GM23338 (cell line): ENCODE results near the gene LTB4R. TPM values are rescaled to one million over a fixed set of nuclear protein-coding genes. Genes with fewer than 3 reads are reported as not detected.

Source experiments
- ATAC-seq: fragments of 200-7000 bp; cut with Tn5 transposase; 3 replicates; pipeline ENCODE4 v1.9.1; 2020
- DNase-seq: peaks from one replicate; pipeline ENCODE4 v3.0.0-alpha.2; 2015; ENCODE audit warnings: low spot score
- H2AFZ ChIP-seq: fragments of 200-600 bp; sonication (generic); 2 replicates; pipeline ENCODE4 v1.8.0; 2016; ENCODE audit warnings: antibody characterized with exemption, mild to moderate bottlenecking, moderate library complexity
- H3F3A ChIP-seq: fragments of 200-600 bp; sonication (generic); replicated peaks from 2 replicates; pipeline ENCODE4 v1.8.0; 2017; ENCODE audit warnings: antibody characterized with exemption, mixed run types, low read depth
- H3K27ac ChIP-seq: fragments of 200-600 bp; sonication (generic); 2 replicates; pipeline ENCODE4 v1.6.1; 2016; ENCODE audit warnings: low read depth
- H3K27me3 ChIP-seq: fragments of 200-600 bp; sonication (generic); 2 replicates; pipeline ENCODE4 v1.8.0; 2016; ENCODE audit warnings: mild to moderate bottlenecking, mixed run types, moderate library complexity; ENCODE audit not compliant: insufficient read depth
- H3K36me3 ChIP-seq: fragments of 200-600 bp; sonication (generic); 2 replicates; pipeline ENCODE4 v1.8.0; 2016; ENCODE audit warnings: mild to moderate bottlenecking; ENCODE audit not compliant: insufficient read depth
- H3K4me1 ChIP-seq: fragments of 200-600 bp; sonication (generic); 2 replicates; pipeline ENCODE4 v1.8.0; 2016; ENCODE audit warnings: mild to moderate bottlenecking, moderate library complexity; ENCODE audit not compliant: insufficient read depth
- H3K4me2 ChIP-seq: fragments of 200-600 bp; sonication (generic); 2 replicates; pipeline ENCODE4 v1.7.1; 2017; ENCODE audit warnings: mixed run types
- H3K4me3 ChIP-seq: fragments of 200-600 bp; sonication (generic); 2 replicates; pipeline ENCODE4 v1.6.1; 2016; ENCODE audit warnings: mixed run types
- H3K79me2 ChIP-seq: fragments of 200-600 bp; sonication (generic); replicated peaks from 2 replicates; pipeline ENCODE4 v1.8.0; 2017; ENCODE audit warnings: mild to moderate bottlenecking; ENCODE audit not compliant: insufficient read depth
- H3K9me2 ChIP-seq: fragments of 200-600 bp; sonication (generic); 2 replicates; pipeline ENCODE4 v1.8.0; 2017; ENCODE audit not compliant: insufficient read depth
- H4K20me1 ChIP-seq: fragments of 200-600 bp; sonication (generic); replicated peaks from 2 replicates; pipeline ENCODE4 v1.8.0; 2017; ENCODE audit warnings: mild to moderate bottlenecking; ENCODE audit not compliant: insufficient read depth
- H3K27ac Mint-ChIP-seq: 2 replicates; pipeline ENCODE4 v1.8.0; 2020; ENCODE audit warnings: inconsistent platforms, mild to moderate bottlenecking, moderate library complexity, mixed read lengths
- H3K27me3 Mint-ChIP-seq: 3 replicates; pipeline ENCODE4 v1.8.0; 2022; ENCODE audit warnings: low read depth, mild to moderate bottlenecking, moderate library complexity, mixed read lengths, inconsistent platforms; ENCODE audit not compliant: insufficient read depth, poor library complexity
- H3K36me3 Mint-ChIP-seq: 3 replicates; pipeline ENCODE4 v1.8.0; 2021; ENCODE audit warnings: low read depth, mild to moderate bottlenecking, inconsistent platforms, moderate library complexity, mixed read lengths
- H3K4me1 Mint-ChIP-seq: 3 replicates; pipeline ENCODE4 v1.8.0; 2020; ENCODE audit warnings: mild to moderate bottlenecking, inconsistent platforms, mixed read lengths
- H3K4me3 Mint-ChIP-seq: 3 replicates; pipeline ENCODE4 v1.8.0; 2021; ENCODE audit warnings: moderate library complexity, mild to moderate bottlenecking, inconsistent platforms, mixed read lengths
- H3K9me3 Mint-ChIP-seq: 3 replicates; pipeline ENCODE4 v1.8.0; 2020; ENCODE audit warnings: moderate library complexity, mild to moderate bottlenecking, inconsistent platforms, mixed read lengths
- CREB1 ChIP-seq: fragments of 250-450 bp; sonication (Bioruptor Pico); IDR thresholded peaks from 2 replicates; pipeline ENCODE4 v1.5.0; 2020; ENCODE audit warnings: low read depth, mild to moderate bottlenecking, moderate library complexity
- CTCF ChIP-seq, 2 experiments: fragments of 200-600 bp in 1 of 2; sonication (generic) in 1 of 2; conservative IDR thresholded peaks; 2 replicates each; pipeline versions ENCODE4 v1.5.1 to v1.6.1; 2016 to 2017; ENCODE audit warnings: antibody characterized with exemption in 2 of 2, low read depth in 2 of 2, mild to moderate bottlenecking in 2 of 2, moderate library complexity in 1 of 2
- EZH2 ChIP-seq: fragments of 200-600 bp; sonication (generic); IDR thresholded peaks from one replicate; pipeline ENCODE4 v1.8.0; 2017; ENCODE audit warnings: antibody characterized with exemption, mild to moderate bottlenecking, low read depth; ENCODE audit not compliant: unreplicated experiment
- JUNB ChIP-seq: IDR thresholded peaks from one replicate; pipeline ENCODE4 v1.6.1; 2016; ENCODE audit warnings: antibody characterized with exemption; ENCODE audit not compliant: unreplicated experiment
- NANOG ChIP-seq: IDR thresholded peaks from 2 replicates; pipeline ENCODE4 v1.6.1; 2016; ENCODE audit warnings: antibody characterized with exemption, borderline replicate concordance
- POLR2AphosphoS5 ChIP-seq: IDR thresholded peaks from 2 replicates; pipeline ENCODE4 v1.6.1; 2016; ENCODE audit warnings: antibody characterized with exemption, low read depth
- STAT1 ChIP-seq: IDR thresholded peaks from one replicate; pipeline ENCODE4 v1.6.1; 2016; ENCODE audit warnings: antibody characterized with exemption; ENCODE audit not compliant: unreplicated experiment
- ZNF114 ChIP-seq: fragments of 250-450 bp; sonication (Bioruptor Pico); IDR thresholded peaks from 2 replicates; pipeline ENCODE4 v1.5.0; 2020; ENCODE audit warnings: mild to moderate bottlenecking, moderate library complexity
- ZNF331 ChIP-seq: fragments of 250-450 bp; sonication (Bioruptor Pico); IDR thresholded peaks from 2 replicates; pipeline ENCODE4 v1.5.0; 2020; ENCODE audit warnings: low read depth, mild to moderate bottlenecking, moderate library complexity
- ZNF462 ChIP-seq: fragments of 250-450 bp; sonication (Bioruptor Pico); IDR thresholded peaks from 2 replicates; pipeline ENCODE4 v1.5.0; 2020; ENCODE audit warnings: mild to moderate bottlenecking, moderate library complexity
- polyA plus RNA-seq: library from polyadenylated mRNA; unstranded; fragments of >200 nt; fragmentation: Nextera tagmentation; extraction: Ambion mirVana; gene quantifications from 2 replicates; pipeline ENCODE4 v1.2.1, GENCODE V29; 2016
- total RNA-seq: library from RNA; depleted of rRNA; stranded (reverse); fragments of >200 nt; shearing (Covaris generic); gene quantifications from 2 replicates; pipeline ENCODE4 v1.2.3, GENCODE V29; 2014
- TF ChIP-seq, protein P1 (sequence below): IDR thresholded peaks from 2 replicates; pipeline ENCODE4 v1.6.1; 2016; ENCODE audit warnings: antibody characterized with exemption

The LTB4R gene
- total and polyA plus RNA-seq, 2 experiments from 2014 or later = 2.1 to 4.7 TPM

- no peak for TF ChIP-seq CTCF (conservative IDR thresholded peaks at IDR 0.05; ENCODE audit: low read depth in 2 of 2)
These were observed 43.8 kb upstream of the LTB4R start (continued) for GRCh38 chr14:24267516-24267915.

GRCh38 chr14:24268225-24268624 is 43.1 kb upstream of the LTB4R start:
- Mint-ChIP-seq H3K9me3 (no peaks in the 10 kb centered on the region; the same call in 2 of the 3 replicates), H3K36me3 (peaks cover 6% of the 10 kb centered on the region; the same call in 2 of the 3 replicates), H3K27ac (no peak overlapping the region), H3K4me3 (no peak overlapping the region), H3K27me3 (peaks cover 7% of the 10 kb centered on the region), H3K4me1 (peaks cover 14% of the 10 kb centered on the region)
- Histone ChIP-seq H4K20me1 (no peaks in the 10 kb centered on the region), H3K79me2 (no peaks in the 10 kb centered on the region; the same call in 1 of the 2 replicates), H3K27ac (no peak overlapping the region), H3K4me2 (no peak overlapping the region), H3K4me1 (peaks cover 11% of the 10 kb centered on the region), H3F3A (peaks cover 11% of the 10 kb centered on the region; the same call in 1 of the 2 replicates), H3K4me3 (no peak overlapping the region), H3K27me3 (no peaks in the 10 kb centered on the region), H3K9me2 (no peaks in the 10 kb centered on the region), H2AFZ (no peak overlapping the region), H3K36me3 (no peaks in the 10 kb centered on the region)
- ATAC-seq (no peak), DNase-seq (no peak)
- TF ChIP-seq STAT1 (no peak), EZH2 (no peak), NANOG (no peak), CTCF (conservative IDR thresholded peaks at IDR 0.05; ENCODE audit: low read depth in 2 of 2) (no peak), ZNF462 (CRISPR knock-in tag) (no peak), ZNF331 (CRISPR knock-in tag) (no peak), CREB1 (CRISPR knock-in tag) (no peak), ZNF114 (CRISPR knock-in tag) (no peak), POLR2AphosphoS5 (no peak), JUNB (no peak)
- TF ChIP-seq, protein P1, sequence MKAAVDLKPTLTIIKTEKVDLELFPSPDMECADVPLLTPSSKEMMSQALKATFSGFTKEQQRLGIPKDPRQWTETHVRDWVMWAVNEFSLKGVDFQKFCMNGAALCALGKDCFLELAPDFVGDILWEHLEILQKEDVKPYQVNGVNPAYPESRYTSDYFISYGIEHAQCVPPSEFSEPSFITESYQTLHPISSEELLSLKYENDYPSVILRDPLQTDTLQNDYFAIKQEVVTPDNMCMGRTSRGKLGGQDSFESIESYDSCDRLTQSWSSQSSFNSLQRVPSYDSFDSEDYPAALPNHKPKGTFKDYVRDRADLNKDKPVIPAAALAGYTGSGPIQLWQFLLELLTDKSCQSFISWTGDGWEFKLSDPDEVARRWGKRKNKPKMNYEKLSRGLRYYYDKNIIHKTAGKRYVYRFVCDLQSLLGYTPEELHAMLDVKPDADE = no peak
